Breast epithelium (tissue), 4 donors: ENCODE data around the gene MINDY3. TPM values are rescaled to one million over a fixed set of nuclear protein-coding genes. Genes with fewer than 3 reads are reported as not detected.

Experiments
- DNase-seq, 2 donors: peaks; one replicate each; pipeline ENCODE4 v3.0.0-alpha.2; 2019; ENCODE audit warnings: low spot score in 2 of 2
- H3K27ac ChIP-seq, 2 donors: fragments of 200-600 bp; sonication (generic) in 1 of 2; one replicate each; pipeline ENCODE4 v1.5.1; 2016 to 2019; ENCODE audit warnings: mild to moderate bottlenecking in 1 of 2
- H3K27me3 ChIP-seq, 2 donors: fragments of 200-600 bp; sonication (generic) in 1 of 2; one replicate each; pipeline versions ENCODE4 v1.5.1 to v1.6.0; 2017 to 2019; ENCODE audit warnings: control low read depth in 1 of 2, mild to moderate bottlenecking in 1 of 2
- H3K36me3 ChIP-seq: fragments of 200-600 bp; one replicate; pipeline ENCODE4 v1.5.1; 2019
- H3K4me1 ChIP-seq, 2 donors: fragments of 200-600 bp; sonication (generic); one replicate each; pipeline ENCODE4 v1.5.1; 2016 to 2019; ENCODE audit warnings: control low read depth in 1 of 2
- H3K4me3 ChIP-seq, 3 donors: fragments of 200-600 bp; sonication (generic); 1 replicate in 2 of 3; 2 replicates in 1 of 3; pipeline ENCODE4 v1.5.1; 2016 to 2019; ENCODE audit warnings: mild to moderate bottlenecking in 3 of 3, moderate library complexity in 2 of 3
- H3K9me3 ChIP-seq, 2 donors: fragments of 200-600 bp; sonication (generic) in 1 of 2; one replicate each; pipeline ENCODE4 v1.5.1; 2016 to 2019; ENCODE audit warnings: control low read depth in 1 of 2
- POLR2A ChIP-seq: fragments of 450-650 bp; IDR thresholded peaks from one replicate; pipeline ENCODE4 v1.6.1; 2016; ENCODE audit warnings: antibody characterized with exemption, mild to moderate bottlenecking, moderate library complexity
- POLR2AphosphoS5 ChIP-seq, 3 donors: sonication (generic); formaldehyde crosslinking; IDR thresholded peaks; one replicate each; pipeline ENCODE4 v1.6.1; 2017; ENCODE audit warnings: antibody characterized with exemption in 3 of 3
- intact Hi-C: fragments of 100-400 bp; cut with DNase I; formaldehyde crosslinking; loops from one replicate; pipeline ENCODE4 v1.15.1; 2023; ENCODE audit warnings: low total_unique reads
- total RNA-seq, 3 donors: library from RNA; depleted of rRNA; stranded (reverse); fragments of >200 nt; gene quantifications; one replicate each; pipeline ENCODE4 v1.1.0, GENCODE V29; 2016
- TF ChIP-seq, protein P1 (sequence below), 3 donors: fragments of 450-650 bp; IDR thresholded peaks; one replicate each; pipeline ENCODE4 v1.5.1; 2016 to 2017; ENCODE audit warnings: antibody characterized with exemption in 3 of 3, mild to moderate bottlenecking in 3 of 3, moderate library complexity in 3 of 3

Gene MINDY3
- total RNA-seq, 3 donors from 2014 or later: 33.0 to 38.3 (median 34.8) TPM

DNA sequence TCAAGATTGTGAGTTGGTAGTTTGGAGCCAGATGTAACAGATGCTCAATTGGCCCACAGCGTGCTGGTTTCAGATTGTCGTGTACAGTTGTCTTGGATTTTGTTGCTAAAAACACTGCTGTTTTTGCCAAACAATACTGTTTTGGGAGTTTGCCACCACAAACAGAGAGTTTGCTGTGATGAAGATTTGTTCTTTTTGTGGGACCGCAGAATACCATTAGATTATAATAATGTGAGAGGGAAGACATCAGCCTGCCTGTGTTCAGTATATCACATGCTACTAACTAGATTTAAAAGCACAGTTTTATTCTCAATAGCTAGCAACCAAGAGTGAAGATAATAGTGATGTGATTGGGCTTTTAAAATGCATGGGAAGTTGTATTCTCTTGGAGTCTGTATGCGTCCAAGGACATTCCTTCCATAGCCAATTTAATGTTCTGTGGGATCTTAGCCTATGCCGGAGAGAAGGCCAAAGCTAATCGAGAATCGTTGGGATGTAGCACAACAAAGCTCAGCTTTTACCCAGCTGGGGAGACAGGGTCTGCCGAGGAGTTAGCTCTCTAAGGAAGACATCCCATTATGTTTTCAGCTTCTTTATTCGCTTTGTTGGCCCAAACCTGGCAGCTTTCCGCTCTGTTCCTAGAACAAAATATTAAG lies 121.9 kb downstream of the MINDY3 start:
- peak overlapping the region in 1 of 3 donors; percentile 5 for H3K4me3 ChIP-seq
- H3K27me3 ChIP-seq: no peaks in the 10 kb centered on the region
- H3K9me3 ChIP-seq: no peaks in the 10 kb centered on the region
- no peaks in the 10 kb centered on the region for H3K36me3 ChIP-seq
- peak in 1 of 3 donors; percentile 18 for TF ChIP-seq POLR2AphosphoS5 (IDR thresholded peaks at IDR 0.05)
- TF ChIP-seq, protein P1, sequence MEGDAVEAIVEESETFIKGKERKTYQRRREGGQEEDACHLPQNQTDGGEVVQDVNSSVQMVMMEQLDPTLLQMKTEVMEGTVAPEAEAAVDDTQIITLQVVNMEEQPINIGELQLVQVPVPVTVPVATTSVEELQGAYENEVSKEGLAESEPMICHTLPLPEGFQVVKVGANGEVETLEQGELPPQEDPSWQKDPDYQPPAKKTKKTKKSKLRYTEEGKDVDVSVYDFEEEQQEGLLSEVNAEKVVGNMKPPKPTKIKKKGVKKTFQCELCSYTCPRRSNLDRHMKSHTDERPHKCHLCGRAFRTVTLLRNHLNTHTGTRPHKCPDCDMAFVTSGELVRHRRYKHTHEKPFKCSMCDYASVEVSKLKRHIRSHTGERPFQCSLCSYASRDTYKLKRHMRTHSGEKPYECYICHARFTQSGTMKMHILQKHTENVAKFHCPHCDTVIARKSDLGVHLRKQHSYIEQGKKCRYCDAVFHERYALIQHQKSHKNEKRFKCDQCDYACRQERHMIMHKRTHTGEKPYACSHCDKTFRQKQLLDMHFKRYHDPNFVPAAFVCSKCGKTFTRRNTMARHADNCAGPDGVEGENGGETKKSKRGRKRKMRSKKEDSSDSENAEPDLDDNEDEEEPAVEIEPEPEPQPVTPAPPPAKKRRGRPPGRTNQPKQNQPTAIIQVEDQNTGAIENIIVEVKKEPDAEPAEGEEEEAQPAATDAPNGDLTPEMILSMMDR (IDR thresholded peaks at IDR 0.05): no peak
- no peaks in the 10 kb centered on the region for H3K4me1 ChIP-seq
- intact Hi-C loops: no loop called here
- no peak for DNase-seq
- H3K27ac ChIP-seq: peak overlapping the region; percentile 44 to 83

DNA sequence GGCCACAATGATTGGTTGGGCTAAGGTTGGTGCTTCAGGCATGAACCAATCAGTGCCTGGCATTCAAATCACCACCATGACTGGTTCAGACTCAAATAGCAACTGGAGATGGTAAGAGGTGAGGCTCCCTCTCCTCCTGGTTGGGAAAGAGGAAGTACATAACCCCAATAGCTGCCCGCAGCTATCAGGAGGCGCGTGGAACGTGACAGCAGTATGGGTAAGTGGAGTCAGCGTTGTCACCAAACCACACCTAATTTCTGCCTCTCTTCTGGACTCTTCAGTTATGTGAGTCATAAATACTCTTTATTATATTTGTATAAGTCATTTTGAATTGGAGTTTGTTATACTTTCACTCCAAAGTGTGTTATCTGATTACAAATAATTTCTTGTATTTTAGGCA lies 122.7 kb downstream of the MINDY3 start:
- intact Hi-C loops: no loop called here
- Histone ChIP-seq H3K4me3 (no peak overlapping the region), H3K27ac (peak overlapping the region; percentile 11 to 52), H3K9me3 (no peaks in the 10 kb centered on the region), H3K27me3 (no peaks in the 10 kb centered on the region), H3K36me3 (no peaks in the 10 kb centered on the region), H3K4me1 (no peaks in the 10 kb centered on the region)
- TF ChIP-seq POLR2AphosphoS5 (IDR thresholded peaks at IDR 0.05): no peak
- TF ChIP-seq, protein P1 (IDR thresholded peaks at IDR 0.05): no peak
- TF ChIP-seq POLR2A: no peak
- DNase-seq: no peak

DNA sequence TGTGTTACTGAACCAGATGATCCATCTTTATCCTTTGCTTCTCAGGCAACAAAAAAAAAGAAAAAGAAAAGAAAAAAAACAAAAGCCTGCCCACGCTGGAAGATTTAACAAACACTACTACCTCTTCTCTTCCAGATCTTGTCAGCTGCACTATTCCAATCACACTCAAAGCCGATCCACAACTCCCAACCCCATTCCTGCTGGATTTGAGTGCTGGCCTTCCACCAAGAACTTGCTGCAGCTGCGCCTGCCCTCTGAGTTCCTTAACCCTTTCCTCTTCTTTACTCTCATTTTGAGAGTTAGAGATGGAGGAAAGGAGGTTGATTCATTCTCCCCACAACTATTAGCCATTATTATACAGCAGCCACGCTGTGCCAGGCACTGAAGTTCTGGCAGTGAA lies 124.5 kb downstream of the MINDY3 start:
- no peaks in the 10 kb centered on the region for H3K9me3 ChIP-seq
- H3K4me3 ChIP-seq: no peak overlapping the region
- TF ChIP-seq, protein P1 (IDR thresholded peaks at IDR 0.05): no peak
- TF ChIP-seq POLR2A (no peak), POLR2AphosphoS5 (IDR thresholded peaks at IDR 0.05) (no peak)
- H3K27me3 ChIP-seq: no peaks in the 10 kb centered on the region
- no peak for DNase-seq
- H3K4me1 ChIP-seq: no peaks in the 10 kb centered on the region
- intact Hi-C loops: no loop called here
- H3K36me3 ChIP-seq: no peaks in the 10 kb centered on the region
- no peak overlapping the region for H3K27ac ChIP-seq

DNA sequence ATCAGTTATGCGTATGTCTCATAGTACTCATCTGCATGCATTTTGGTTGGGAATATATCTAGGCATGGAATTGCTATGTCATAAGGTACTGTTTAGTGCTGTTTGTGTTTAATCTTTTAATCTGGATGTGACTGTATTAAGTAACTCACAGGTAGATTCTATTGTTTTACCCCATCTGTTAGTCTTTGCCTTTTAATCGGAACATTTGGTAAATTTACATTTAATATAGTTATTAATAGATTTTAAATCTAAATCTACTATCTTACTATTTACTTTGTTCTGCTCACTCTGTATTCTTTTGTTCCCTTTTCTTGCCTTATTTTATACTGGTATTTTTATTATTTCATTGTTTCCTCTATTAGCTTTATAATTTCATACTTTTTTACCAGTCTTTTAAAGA lies 130.0 kb downstream of the MINDY3 start:
- Histone ChIP-seq H3K27me3 (no peaks in the 10 kb centered on the region), H3K9me3 (no peaks in the 10 kb centered on the region), H3K4me1 (no peaks in the 10 kb centered on the region), H3K36me3 (no peaks in the 10 kb centered on the region), H3K27ac (no peak overlapping the region), H3K4me3 (no peak overlapping the region)
- intact Hi-C loops: no loop called here
- DNase-seq: no peak
- no peak for TF ChIP-seq POLR2A
- TF ChIP-seq, protein P1 (IDR thresholded peaks at IDR 0.05): no peak
- no peak for TF ChIP-seq POLR2AphosphoS5 (IDR thresholded peaks at IDR 0.05)

DNA sequence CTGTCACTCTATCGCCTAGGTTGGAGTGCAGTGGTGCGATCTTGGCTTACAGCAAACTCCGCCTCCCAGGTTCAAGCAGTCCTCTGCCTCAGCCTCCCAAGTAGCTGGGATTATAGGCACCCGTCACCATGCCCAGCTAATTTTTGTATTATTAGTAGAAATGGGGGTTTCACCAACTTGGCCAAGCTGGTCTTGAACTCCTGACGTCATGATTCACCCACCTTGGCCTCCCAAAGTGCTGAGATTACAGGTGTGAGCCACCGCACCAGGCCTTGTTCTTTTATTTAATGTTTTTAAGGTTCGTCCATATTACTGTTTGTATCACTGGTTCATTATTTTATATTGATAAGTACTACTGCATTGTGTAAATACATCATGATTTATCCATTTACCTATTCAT lies 130.4 kb downstream of the MINDY3 start:
- Histone ChIP-seq H3K4me1 (no peaks in the 10 kb centered on the region), H3K9me3 (no peaks in the 10 kb centered on the region), H3K4me3 (no peak overlapping the region), H3K36me3 (no peaks in the 10 kb centered on the region), H3K27ac (no peak overlapping the region), H3K27me3 (no peaks in the 10 kb centered on the region)
- intact Hi-C loops: no loop called here
- no peak for DNase-seq
- TF ChIP-seq POLR2AphosphoS5 (IDR thresholded peaks at IDR 0.05): no peak
- TF ChIP-seq, protein P1 (IDR thresholded peaks at IDR 0.05): no peak
- TF ChIP-seq POLR2A: no peak

Other genes with a start within 250 kb of the MINDY3 start
- 1 to 10 TPM; 2.0 to 2.9 (median 2.6) TPM for gene ITGA8, start 140.6 kb downstream of the MINDY3 start, total RNA-seq